HEK293 (cell line): ENCODE measurements around the gene GP2.

ENCODE experiments used
- CTCF ChIA-PET: fragments of 350-600 bp; formaldehyde crosslinking; extraction: SDS; loops from one replicate; lab custom pipeline; 2021; ENCODE audit warnings: antibody characterized with exemption; lab: Yijun Ruan, JAX
- POLR2A ChIA-PET: fragments of 300-600 bp; formaldehyde crosslinking; extraction: SDS; loops from one replicate; lab custom pipeline; 2020; ENCODE audit warnings: antibody characterized with exemption, inconsistent platforms; lab: Yijun Ruan, JAX
- H3K27ac ChIP-seq: fragments of 200-500 bp; sonication (Bioruptor generic); 2 replicates; pipeline ENCODE4 v1.5.1; 2014; ENCODE audit warnings: low read depth, low read length, control low read depth, inconsistent platforms; ENCODE audit errors: extremely low read depth
- H3K36me3 ChIP-seq, 2 experiments: fragments of 200-500 bp in 1 of 2; sonication (Bioruptor generic) in 1 of 2; 1 replicate in 1 of 2; 2 replicates in 1 of 2; pipeline ENCODE4 v1.5.1; 2014 to 2017; ENCODE audit warnings: inconsistent platforms in 2 of 2, low read length in 2 of 2; ENCODE audit not compliant: control insufficient read depth in 2 of 2, insufficient read depth in 1 of 2
- H3K4me1 ChIP-seq: fragments of 200-500 bp; sonication (Bioruptor generic); 2 replicates; pipeline ENCODE4 v1.5.1; 2014; ENCODE audit warnings: mild to moderate bottlenecking, low read length, inconsistent platforms; ENCODE audit not compliant: control insufficient read depth, insufficient read depth
- H3K4me3 ChIP-seq: 2 replicates; pipeline ENCODE4 v1.5.1; 2011; ENCODE audit warnings: low read depth, mild to moderate bottlenecking, control low read depth, low read length, moderate library complexity
- H3K9me3 ChIP-seq: fragments of 200-500 bp; sonication (Bioruptor generic); 2 replicates; pipeline ENCODE4 v1.5.1; 2014; ENCODE audit warnings: low read depth, low read length, inconsistent platforms; ENCODE audit not compliant: control insufficient read depth, insufficient read depth
- OSR2 ChIP-seq: fragments of 450-650 bp; formaldehyde crosslinking; IDR thresholded peaks from 2 replicates; pipeline ENCODE4 v1.5.1; 2016; ENCODE audit warnings: missing biosample characterization, missing genetic modification characterization
- PBX3 ChIP-seq: sonication (generic); formaldehyde crosslinking; IDR thresholded peaks from 2 replicates; pipeline ENCODE4 v1.8.1; 2022; ENCODE audit warnings: mild to moderate bottlenecking, moderate library complexity, missing genetic modification reagents
- TCF7L2 ChIP-seq: IDR thresholded peaks from 2 replicates; pipeline ENCODE4 v1.6.1; 2011; ENCODE audit warnings: low read depth, mild to moderate bottlenecking, inconsistent platforms, low read length, moderate library complexity, borderline replicate concordance
- TSHZ1 ChIP-seq: fragments of 450-650 bp; formaldehyde crosslinking; IDR thresholded peaks from 2 replicates; pipeline ENCODE4 v1.5.1; 2016; ENCODE audit warnings: missing biosample characterization, missing genetic modification characterization, borderline replicate concordance
- ZBTB10 ChIP-seq: fragments of 450-650 bp; formaldehyde crosslinking; IDR thresholded peaks from 2 replicates; pipeline ENCODE4 v1.5.1; 2016; ENCODE audit warnings: missing biosample characterization, missing genetic modification characterization
- ZIC2 ChIP-seq: fragments of 450-650 bp; formaldehyde crosslinking; IDR thresholded peaks from 2 replicates; pipeline ENCODE4 v1.5.1; 2016; ENCODE audit warnings: missing biosample characterization, missing genetic modification characterization
- ZNF148 ChIP-seq: fragments of 450-650 bp; formaldehyde crosslinking; IDR thresholded peaks from 2 replicates; pipeline ENCODE4 v1.5.0; 2017; ENCODE audit warnings: missing biosample characterization, missing genetic modification characterization, borderline replicate concordance
- ZNF19 ChIP-seq: fragments of 450-650 bp; formaldehyde crosslinking; IDR thresholded peaks from 2 replicates; pipeline ENCODE4; 2016; ENCODE audit warnings: missing biosample characterization, missing genetic modification characterization, low read depth
- ZNF335 ChIP-seq: fragments of 450-650 bp; formaldehyde crosslinking; conservative IDR thresholded peaks from 2 replicates; pipeline ENCODE4 v1.5.1; 2016; ENCODE audit warnings: missing biosample characterization, missing genetic modification characterization
- ZNF350 ChIP-seq: fragments of 450-650 bp; formaldehyde crosslinking; IDR thresholded peaks from 2 replicates; pipeline ENCODE4 v1.5.0; 2017; ENCODE audit warnings: missing biosample characterization, mild to moderate bottlenecking, missing genetic modification characterization
- ZNF692 ChIP-seq: fragments of 450-650 bp; formaldehyde crosslinking; IDR thresholded peaks from 2 replicates; pipeline ENCODE4 v1.5.1; 2016; ENCODE audit warnings: missing biosample characterization, missing genetic modification characterization
- ZNF701 ChIP-seq: fragments of 450-650 bp; formaldehyde crosslinking; IDR thresholded peaks from 2 replicates; pipeline ENCODE4 v1.5.1; 2016; ENCODE audit warnings: missing biosample characterization, missing genetic modification characterization
- ZNF837 ChIP-seq: fragments of 450-650 bp; formaldehyde crosslinking; IDR thresholded peaks from 2 replicates; pipeline ENCODE4 v1.5.1; 2016; ENCODE audit warnings: missing biosample characterization, missing genetic modification characterization
- TF ChIP-seq, protein P1 (sequence below): fragments of 450-650 bp; formaldehyde crosslinking; IDR thresholded peaks from 2 replicates; pipeline ENCODE4 v1.5.1; 2017; ENCODE audit warnings: missing biosample characterization, mild to moderate bottlenecking, missing genetic modification characterization, moderate library complexity

Gene GP2

GRCh38 chr16:20344611-20345010, 17.3 kb upstream of the GP2 start:
- POLR2A ChIA-PET, result no interaction called here
- no peak overlapping the region for H3K4me3 ChIP-seq
- H3K36me3 ChIP-seq, result no peaks in the 10 kb centered on the region
- TF ChIP-seq ZNF148 (tag by site-specific recombination) (no peak), ZIC2 (no peak), TSHZ1 (no peak), ZNF350 (tag by site-specific recombination) (no peak)
- no peak overlapping the region for H3K27ac ChIP-seq
- no peaks in the 10 kb centered on the region for H3K9me3 ChIP-seq
- CTCF ChIA-PET, result no interaction called here
- no peaks in the 10 kb centered on the region for H3K4me1 ChIP-seq

DNA sequence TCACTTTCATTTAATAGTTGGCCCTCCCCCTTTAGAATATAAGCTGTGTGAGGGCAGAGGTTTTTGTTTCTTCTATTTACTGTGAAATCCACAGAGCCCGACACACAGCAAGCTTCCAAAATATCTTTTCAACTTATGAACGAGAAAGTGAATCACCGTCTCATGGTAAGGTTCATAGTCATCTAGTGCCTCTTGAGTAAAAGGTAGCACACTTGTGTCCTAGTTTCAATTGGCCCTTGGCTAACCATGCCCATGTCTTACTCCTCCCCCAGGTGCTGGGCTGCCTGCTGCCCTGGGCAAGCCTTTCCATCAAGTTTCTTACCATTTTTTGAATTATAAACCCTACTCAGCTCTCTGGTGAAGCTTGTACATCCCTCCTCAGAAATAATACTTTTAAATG, 12.4 kb upstream of the GP2 start:
- Histone ChIP-seq H3K4me1 (peaks cover 8% of the 10 kb centered on the region; the same call in 1 of the 2 replicates), H3K36me3 (no peaks in the 10 kb centered on the region)
- POLR2A ChIA-PET, result no interaction called here
- TF ChIP-seq PBX3 (CRISPR knock-in tag) (no peak), TCF7L2 (no peak)
- TF ChIP-seq, all 188 proteins: peak for 0
- CTCF ChIA-PET, result interaction anchor here (1.1 kb wide), 1 partner anchor 20 kb away, joined by 4 read pairs; no protein-coding TSS in a partner anchor
- H3K27ac ChIP-seq, result no peak overlapping the region
- no peak overlapping the region for H3K4me3 ChIP-seq
- H3K9me3 ChIP-seq, result no peaks in the 10 kb centered on the region

GRCh38 chr16:20336955-20337354, 9.6 kb upstream of the GP2 start:
- no peaks in the 10 kb centered on the region for H3K36me3 ChIP-seq
- POLR2A ChIA-PET, result no interaction called here
- no peak for TF ChIP-seq ZBTB10 (tag by site-specific recombination)
- no peak for TF ChIP-seq ZNF148 (tag by site-specific recombination)
- no peak for TF ChIP-seq ZNF701 (tag by site-specific recombination)
- TF ChIP-seq ZNF19 (tag by site-specific recombination), result no peak
- no peak for TF ChIP-seq ZNF837 (tag by site-specific recombination)
- no peak for TF ChIP-seq OSR2 (tag by site-specific recombination)
- TF ChIP-seq, protein P1, sequence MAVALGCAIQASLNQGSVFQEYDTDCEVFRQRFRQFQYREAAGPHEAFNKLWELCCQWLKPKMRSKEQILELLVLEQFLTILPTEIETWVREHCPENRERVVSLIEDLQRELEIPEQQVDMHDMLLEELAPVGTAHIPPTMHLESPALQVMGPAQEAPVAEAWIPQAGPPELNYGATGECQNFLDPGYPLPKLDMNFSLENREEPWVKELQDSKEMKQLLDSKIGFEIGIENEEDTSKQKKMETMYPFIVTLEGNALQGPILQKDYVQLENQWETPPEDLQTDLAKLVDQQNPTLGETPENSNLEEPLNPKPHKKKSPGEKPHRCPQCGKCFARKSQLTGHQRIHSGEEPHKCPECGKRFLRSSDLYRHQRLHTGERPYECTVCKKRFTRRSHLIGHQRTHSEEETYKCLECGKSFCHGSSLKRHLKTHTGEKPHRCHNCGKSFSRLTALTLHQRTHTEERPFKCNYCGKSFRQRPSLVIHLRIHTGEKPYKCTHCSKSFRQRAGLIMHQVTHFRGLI, result no peak
- TF ChIP-seq ZNF692 (tag by site-specific recombination), result no peak
- no peak for TF ChIP-seq ZNF335 (tag by site-specific recombination)

More at GRCh38 chr16:20336955-20337354, 9.6 kb upstream of the GP2 start:
- CTCF ChIA-PET, result interaction anchor here (0.7 to 2.1 kb wide), 3 partner anchors 49 to 755 kb away, joined by 3 to 8 read pairs (median 8); no protein-coding TSS in a partner anchor
- Histone ChIP-seq H3K9me3 (no peaks in the 10 kb centered on the region), H3K4me3 (no peak overlapping the region), H3K4me1 (peaks cover 8% of the 10 kb centered on the region; the same call in 1 of the 2 replicates), H3K27ac (no peak overlapping the region)
